T-helper 2 cell treated with Interferon-gamma antibody and Interleukin-4, amounts not matched to agents 100 ng/mL and 5 ng/mL, for 36 hours (primary cell): Measurements from ENCODE around the gene SEPTIN12. TPM values are rescaled to one million over a fixed set of nuclear protein-coding genes. Genes with fewer than 3 reads are reported as not detected.
"Not testable (repeated sequence)": the region's sequence is repeated elsewhere in the genome, so short reads cannot be mapped to it uniquely, and the experiment has no call there.

Experiments
- intact Hi-C: fragments of 100-400 bp; cut with micrococcal nuclease; formaldehyde crosslinking; loops from one replicate; pipeline ENCODE4 v1.15.1; 2023
- total RNA-seq: library from RNA; stranded (reverse); gene quantifications from 2 replicates; pipeline ENCODE4 v1.2.3, GENCODE V29; 2022

Gene SEPTIN12
- total RNA-seq, 1 donor from 2014 or later, result not detected

GRCh38 chr16:4760221-4760910 lies 27.8 kb downstream of the SEPTIN12 start:
- intact Hi-C loops, result loop anchor here (10.0 kb wide), 1 partner anchor 146 kb away; the partner anchor contains the start of gene UBALD1

DNA sequence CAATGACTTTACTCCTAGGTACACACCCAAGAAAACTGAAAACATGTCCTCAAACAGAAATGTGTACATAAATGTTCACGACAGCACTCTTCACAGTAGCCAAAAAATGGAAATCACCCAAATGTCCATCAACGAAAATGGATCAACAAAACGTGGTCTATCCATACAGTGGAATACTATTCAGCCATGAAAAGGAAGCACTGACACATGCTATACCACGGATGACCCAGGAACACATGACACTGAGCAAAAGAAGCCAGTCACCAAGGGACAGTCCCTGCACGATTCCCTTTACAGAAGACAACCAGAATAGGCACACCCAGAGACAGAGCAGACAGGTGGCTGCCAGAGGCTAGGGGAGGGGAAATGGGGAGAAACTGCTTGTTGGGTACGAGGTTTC lies 32.5 kb downstream of the SEPTIN12 start:
- intact Hi-C loops, result no loop called here

- intact Hi-C loops, result no loop called here
These were observed 33.3 kb downstream of the SEPTIN12 start for GRCh38 chr16:4754865-4755264.

- intact Hi-C loops, result no loop called here
These were observed 34.9 kb downstream of the SEPTIN12 start for GRCh38 chr16:4753227-4753626.

DNA sequence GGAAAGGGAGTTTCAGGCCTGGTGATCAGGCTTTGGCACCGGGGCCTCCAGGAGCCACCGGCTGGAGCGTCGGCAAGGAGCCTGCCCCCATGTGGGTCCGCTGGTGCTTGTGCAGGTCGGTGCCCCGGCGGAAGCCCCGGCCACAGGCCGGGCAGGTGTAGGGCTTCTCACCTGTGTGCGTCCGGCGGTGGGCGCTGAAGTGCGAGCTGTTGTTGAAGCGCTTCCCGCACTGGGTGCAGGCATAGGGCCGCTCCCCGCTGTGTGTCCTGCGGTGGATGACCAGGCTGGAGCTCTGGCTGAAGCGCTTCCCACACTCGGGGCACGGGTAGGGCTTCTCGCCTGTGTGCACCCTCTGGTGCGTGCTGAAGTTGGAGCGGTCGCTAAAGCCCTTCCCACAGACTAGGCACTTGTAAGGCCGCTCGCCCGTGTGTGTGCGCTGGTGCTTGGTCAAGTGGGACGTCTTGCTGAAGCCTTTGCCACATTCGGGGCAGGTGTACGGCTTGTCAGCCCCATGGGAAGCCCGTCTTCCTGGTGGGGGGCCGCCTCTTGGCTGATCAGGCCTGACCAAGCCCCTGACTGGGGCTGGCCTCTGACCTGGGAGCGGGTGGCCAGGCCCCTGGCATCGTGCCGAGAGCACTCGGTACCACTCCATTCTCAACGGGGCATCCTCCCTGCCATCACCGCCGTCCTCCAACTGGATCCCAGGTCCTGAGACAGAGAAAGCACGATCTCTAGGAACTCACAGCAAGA lies 35.6 kb downstream of the SEPTIN12 start:
- intact Hi-C loops, result no loop called here

- intact Hi-C loops, result no loop called here
These were observed 37.2 kb downstream of the SEPTIN12 start for GRCh38 chr16:4750896-4751295.

DNA sequence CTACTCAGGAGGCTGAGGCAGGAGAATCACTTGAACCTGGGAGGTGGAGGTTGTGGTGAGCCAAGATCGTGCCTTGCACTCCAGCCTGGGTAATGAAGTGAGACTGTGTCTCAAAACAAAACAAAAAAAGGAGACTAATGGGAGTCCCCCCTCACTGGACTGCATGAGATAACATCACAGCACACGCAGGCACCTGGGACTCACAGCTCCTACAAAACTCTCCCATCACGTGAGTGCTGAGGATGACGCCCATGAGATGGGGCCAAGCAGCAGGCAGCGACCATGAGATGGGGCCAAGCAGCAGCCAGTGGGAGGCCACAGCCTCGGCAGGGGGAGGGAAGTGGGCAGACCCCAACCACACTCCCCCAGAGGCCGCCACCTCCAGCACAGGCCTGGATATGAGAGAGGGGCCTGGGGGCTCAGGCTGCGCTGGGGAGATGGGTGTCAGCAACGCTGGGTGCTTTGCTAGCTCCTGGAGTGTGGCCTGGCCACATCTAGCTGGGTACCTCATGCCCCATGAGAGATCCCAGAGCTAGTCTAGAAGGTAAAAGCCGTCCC lies 38.4 kb downstream of the SEPTIN12 start:
- intact Hi-C loops, result no loop called here

DNA sequence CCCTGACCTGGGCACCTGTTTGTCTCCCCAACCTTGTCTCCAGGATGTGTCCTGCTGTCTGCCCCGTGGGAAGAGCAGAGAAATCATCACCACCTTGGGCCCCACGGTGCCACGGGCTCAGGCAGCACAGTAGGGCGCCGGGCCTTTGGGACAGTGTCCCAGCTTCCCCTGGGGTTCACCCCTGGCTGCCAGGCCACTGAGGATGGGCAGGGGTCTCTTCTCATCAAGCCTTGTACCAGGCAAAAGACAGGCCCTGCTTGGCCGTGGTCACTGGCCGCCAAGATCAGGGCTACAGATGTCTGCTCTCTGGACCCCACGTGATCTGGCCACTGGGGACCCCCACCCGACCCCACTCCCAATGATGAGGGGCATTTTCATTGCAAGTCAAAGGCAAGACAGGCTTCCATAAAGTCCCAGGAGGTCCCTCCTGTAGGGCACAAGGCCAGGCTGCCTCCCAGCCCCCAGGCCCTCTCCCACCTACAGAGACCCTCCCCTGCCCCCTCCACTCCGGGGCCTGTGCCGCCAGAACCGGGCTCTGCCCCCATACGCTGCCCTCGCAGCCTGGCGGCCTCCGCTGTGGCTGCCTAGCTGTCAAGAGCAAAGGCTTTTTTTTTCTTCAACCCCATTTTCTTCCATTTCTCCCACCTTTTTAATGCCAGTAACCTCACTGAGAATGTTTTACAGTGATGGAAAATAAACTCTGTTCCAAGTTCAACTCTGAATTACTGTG lies 39.3 kb downstream of the SEPTIN12 start:
- intact Hi-C loops, result no loop called here

GRCh38 chr16:4747906-4748681 lies 40.1 kb downstream of the SEPTIN12 start:
- intact Hi-C loops, result no loop called here

- intact Hi-C loops, result no loop called here
These were observed 41.1 kb downstream of the SEPTIN12 start for GRCh38 chr16:4746991-4747574.

- intact Hi-C loops, result no loop called here
These were observed 41.9 kb downstream of the SEPTIN12 start for GRCh38 chr16:4746215-4746614.

GRCh38 chr16:4745274-4745569 lies 42.9 kb downstream of the SEPTIN12 start:
- intact Hi-C loops, result no loop called here

- intact Hi-C loops, result no loop called here
These were observed 43.4 kb downstream of the SEPTIN12 start for GRCh38 chr16:4744555-4745273.

- intact Hi-C loops, result no loop called here
These were observed 44.8 kb downstream of the SEPTIN12 start for GRCh38 chr16:4743226-4743878.

DNA sequence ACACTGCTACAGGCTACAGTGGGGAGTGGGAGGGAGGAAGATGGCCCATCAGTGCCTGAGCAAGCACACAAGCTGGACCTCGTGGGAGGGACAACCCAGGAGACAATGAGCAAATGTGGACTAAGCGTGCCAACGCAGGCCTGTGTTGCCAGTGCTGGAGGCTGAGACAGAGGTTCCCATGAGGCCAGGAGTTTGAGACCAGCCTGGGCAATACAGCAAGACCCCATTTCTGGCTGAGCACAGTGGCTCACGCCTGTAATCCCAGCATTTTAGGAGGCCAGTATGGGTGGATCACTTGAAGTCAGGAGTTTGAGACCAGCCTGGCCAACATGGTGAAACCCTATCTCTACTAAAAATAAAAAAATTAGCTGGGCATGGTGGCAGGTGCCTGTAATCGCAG lies 49.8 kb downstream of the SEPTIN12 start:
- intact Hi-C loops, result not testable (repeated sequence)

DNA sequence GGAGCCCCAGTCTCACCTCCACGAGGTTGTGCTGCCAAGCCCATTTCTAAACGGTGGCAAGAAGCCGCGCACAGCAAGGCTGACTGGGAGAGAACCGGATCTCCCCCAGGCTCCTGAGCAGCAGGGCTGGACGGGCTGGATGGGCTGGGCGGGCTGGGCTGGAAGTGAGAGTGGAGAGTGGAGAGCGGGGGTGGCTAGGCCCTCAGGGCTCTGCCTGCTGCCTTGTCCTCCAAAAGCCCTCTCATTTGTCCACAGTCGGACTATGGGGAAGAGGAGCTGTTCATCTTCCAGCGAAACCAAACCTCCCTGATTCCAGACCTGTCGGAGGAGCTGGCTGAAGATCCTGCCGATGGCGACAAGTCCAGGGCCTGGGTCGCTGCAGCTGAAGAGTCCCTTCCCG lies 50.6 kb downstream of the SEPTIN12 start:
- intact Hi-C loops, result no loop called here

DNA sequence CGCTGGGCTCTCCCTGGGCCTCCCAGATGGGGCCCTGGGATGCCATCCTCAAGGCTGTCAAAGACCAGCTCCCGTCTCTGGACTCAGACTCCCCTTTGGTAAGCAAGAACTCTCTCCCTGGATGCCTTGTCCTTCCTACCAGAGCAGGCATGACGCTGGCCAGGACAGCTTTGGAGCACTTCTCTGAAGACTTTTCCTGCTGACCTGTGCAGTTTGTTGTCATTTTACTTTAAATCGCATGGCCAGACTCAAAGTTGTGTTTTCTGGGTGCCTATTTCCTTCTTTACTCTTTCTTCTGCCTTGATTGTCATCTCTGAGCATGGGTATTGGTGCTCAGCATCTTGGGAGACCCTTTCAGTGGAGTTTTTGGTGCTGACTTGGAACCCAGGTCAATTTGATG lies 51.6 kb downstream of the SEPTIN12 start:
- intact Hi-C loops, result no loop called here

DNA sequence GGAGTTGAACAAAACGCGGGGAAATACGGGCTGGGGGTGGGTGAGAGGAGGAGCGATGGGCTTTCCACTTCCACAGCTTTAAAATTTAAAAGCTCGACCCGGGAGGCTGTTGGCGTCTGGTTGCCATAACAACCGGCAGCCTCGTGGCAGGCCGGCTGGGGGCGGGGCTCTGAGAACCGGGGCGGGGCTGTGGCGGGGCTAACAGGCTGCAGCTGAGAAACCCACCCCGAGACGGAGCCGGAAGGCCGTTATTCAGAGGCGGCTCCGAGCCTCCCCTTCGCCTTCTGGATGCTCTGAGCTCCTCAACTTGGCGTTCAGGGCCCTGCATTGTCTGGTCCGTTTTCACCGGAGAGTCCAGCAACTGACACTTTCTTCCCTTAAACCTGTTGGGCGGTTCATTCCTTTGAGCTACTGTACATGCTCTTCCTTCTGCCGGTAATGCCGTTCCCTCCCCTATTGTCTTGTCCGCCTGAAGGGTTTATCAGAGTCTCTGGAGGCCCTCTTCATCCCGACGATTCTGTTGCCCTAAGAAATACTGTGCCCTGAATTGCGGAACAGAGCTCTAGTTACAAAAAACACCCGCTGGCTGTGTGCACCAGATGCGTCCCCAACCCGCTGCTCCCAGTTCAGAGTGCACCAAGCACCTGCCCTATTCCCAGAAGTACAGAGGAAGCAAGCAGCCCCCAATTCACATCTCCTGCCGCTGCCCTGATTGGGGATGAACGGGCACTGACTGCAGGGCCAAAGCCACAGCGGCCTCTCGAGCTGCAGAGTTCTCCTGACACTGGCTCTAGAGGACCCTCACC lies 53.2 kb downstream of the SEPTIN12 start:
- intact Hi-C loops, result loop anchor here (1.0 to 2.0 kb wide), 7 partner anchors 33 to 223 kb away; partner anchors contain the start of genes GLYR1, MGRN1, NUDT16L1 and ROGDI
